ENCODE results near the gene C2orf76.

C2orf76 gene

GRCh38 chr2:119260646-119261492, 105.8 kb downstream of the C2orf76 start:
- no peak for TF ChIP-seq EZH2 (IDR thresholded peaks at IDR 0.05; ENCODE audit: borderline replicate concordance, low read length)
- no peak for TF ChIP-seq CTCF (IDR thresholded peaks at IDR 0.05; ENCODE audit: low read length)
- Histone ChIP-seq H3K4me3 (ENCODE audit: low read depth, low read length, poor library complexity, severe bottlenecking) (no peak overlapping the region), H3K27me3 (ENCODE audit: insufficient read depth, low read length) (no peaks in the 10 kb centered on the region), H2AFZ (ENCODE audit: low read length) (no peak overlapping the region), H3F3A (ENCODE audit: insufficient read depth, low read length) (no peaks in the 10 kb centered on the region), H3K4me1 (ENCODE audit: insufficient read depth, low read length, severe bottlenecking) (no peaks in the 10 kb centered on the region), H3K9ac (ENCODE audit: low read length) (no peak overlapping the region), H3K79me2 (ENCODE audit: insufficient read depth, low read length) (no peaks in the 10 kb centered on the region), H3K36me3 (ENCODE audit: insufficient read depth, low read length) (no peaks in the 10 kb centered on the region), H3K9me2 (ENCODE audit: low read depth, low read length) (no peaks in the 10 kb centered on the region), H4K20me1 (ENCODE audit: insufficient read depth, low read length) (no peaks in the 10 kb centered on the region), H3K9me3 (ENCODE audit: low read length) (no peaks in the 10 kb centered on the region), H3K4me2 (ENCODE audit: low read length) (no peak overlapping the region), H3K27ac (ENCODE audit: low read depth, low read length, poor library complexity, severe bottlenecking) (no peak overlapping the region)

GRCh38 chr2:119259296-119259860, 107.3 kb downstream of the C2orf76 start:
- H3F3A ChIP-seq (ENCODE audit: insufficient read depth, low read length): no peaks in the 10 kb centered on the region
- no peak overlapping the region for H3K9ac ChIP-seq (ENCODE audit: low read length)
- H3K36me3 ChIP-seq (ENCODE audit: insufficient read depth, low read length): no peaks in the 10 kb centered on the region
- H3K9me2 ChIP-seq (ENCODE audit: low read depth, low read length): no peaks in the 10 kb centered on the region
- TF ChIP-seq CTCF (IDR thresholded peaks at IDR 0.05; ENCODE audit: low read length) (no peak), EZH2 (IDR thresholded peaks at IDR 0.05; ENCODE audit: borderline replicate concordance, low read length) (no peak)
- H3K79me2 ChIP-seq (ENCODE audit: insufficient read depth, low read length): no peaks in the 10 kb centered on the region
- H3K4me3 ChIP-seq (ENCODE audit: low read depth, low read length, poor library complexity, severe bottlenecking): no peak overlapping the region
- H3K27ac ChIP-seq (ENCODE audit: low read depth, low read length, poor library complexity, severe bottlenecking): no peak overlapping the region
- H2AFZ ChIP-seq (ENCODE audit: low read length): no peak overlapping the region
- no peaks in the 10 kb centered on the region for H4K20me1 ChIP-seq (ENCODE audit: insufficient read depth, low read length)
- no peaks in the 10 kb centered on the region for H3K9me3 ChIP-seq (ENCODE audit: low read length)
- no peaks in the 10 kb centered on the region for H3K27me3 ChIP-seq (ENCODE audit: insufficient read depth, low read length)
- H3K4me2 ChIP-seq (ENCODE audit: low read length): no peak overlapping the region
- H3K4me1 ChIP-seq (ENCODE audit: insufficient read depth, low read length, severe bottlenecking): no peaks in the 10 kb centered on the region

GRCh38 chr2:119257198-119257597, 109.4 kb downstream of the C2orf76 start:
- Histone ChIP-seq H3K9me3 (ENCODE audit: low read length) (no peaks in the 10 kb centered on the region), H3K27ac (ENCODE audit: low read depth, low read length, poor library complexity, severe bottlenecking) (no peak overlapping the region), H3K4me3 (ENCODE audit: low read depth, low read length, poor library complexity, severe bottlenecking) (no peak overlapping the region), H3K9ac (ENCODE audit: low read length) (no peak overlapping the region), H4K20me1 (ENCODE audit: insufficient read depth, low read length) (no peaks in the 10 kb centered on the region), H3K4me1 (ENCODE audit: insufficient read depth, low read length, severe bottlenecking) (no peaks in the 10 kb centered on the region), H3F3A (ENCODE audit: insufficient read depth, low read length) (no peaks in the 10 kb centered on the region), H3K9me2 (ENCODE audit: low read depth, low read length) (no peaks in the 10 kb centered on the region), H3K27me3 (ENCODE audit: insufficient read depth, low read length) (no peaks in the 10 kb centered on the region), H3K4me2 (ENCODE audit: low read length) (no peak overlapping the region), H3K79me2 (ENCODE audit: insufficient read depth, low read length) (no peaks in the 10 kb centered on the region), H3K36me3 (ENCODE audit: insufficient read depth, low read length) (no peaks in the 10 kb centered on the region), H2AFZ (ENCODE audit: low read length) (no peak overlapping the region)
- TF ChIP-seq CTCF (IDR thresholded peaks at IDR 0.05; ENCODE audit: low read length) (no peak), EZH2 (IDR thresholded peaks at IDR 0.05; ENCODE audit: borderline replicate concordance, low read length) (no peak)

All from OCI-LY1 (cell line).